HG03103 (cell line): Measurements from ENCODE around the gene SH3BP2.

Source experiments
- ATAC-seq: cut with Tn5 transposase; IDR thresholded peaks from one replicate; pipeline ENCODE4 v1.9.1; 2021; ENCODE audit warnings: low read depth; ENCODE audit not compliant: unreplicated experiment

SH3BP2 gene

DNA sequence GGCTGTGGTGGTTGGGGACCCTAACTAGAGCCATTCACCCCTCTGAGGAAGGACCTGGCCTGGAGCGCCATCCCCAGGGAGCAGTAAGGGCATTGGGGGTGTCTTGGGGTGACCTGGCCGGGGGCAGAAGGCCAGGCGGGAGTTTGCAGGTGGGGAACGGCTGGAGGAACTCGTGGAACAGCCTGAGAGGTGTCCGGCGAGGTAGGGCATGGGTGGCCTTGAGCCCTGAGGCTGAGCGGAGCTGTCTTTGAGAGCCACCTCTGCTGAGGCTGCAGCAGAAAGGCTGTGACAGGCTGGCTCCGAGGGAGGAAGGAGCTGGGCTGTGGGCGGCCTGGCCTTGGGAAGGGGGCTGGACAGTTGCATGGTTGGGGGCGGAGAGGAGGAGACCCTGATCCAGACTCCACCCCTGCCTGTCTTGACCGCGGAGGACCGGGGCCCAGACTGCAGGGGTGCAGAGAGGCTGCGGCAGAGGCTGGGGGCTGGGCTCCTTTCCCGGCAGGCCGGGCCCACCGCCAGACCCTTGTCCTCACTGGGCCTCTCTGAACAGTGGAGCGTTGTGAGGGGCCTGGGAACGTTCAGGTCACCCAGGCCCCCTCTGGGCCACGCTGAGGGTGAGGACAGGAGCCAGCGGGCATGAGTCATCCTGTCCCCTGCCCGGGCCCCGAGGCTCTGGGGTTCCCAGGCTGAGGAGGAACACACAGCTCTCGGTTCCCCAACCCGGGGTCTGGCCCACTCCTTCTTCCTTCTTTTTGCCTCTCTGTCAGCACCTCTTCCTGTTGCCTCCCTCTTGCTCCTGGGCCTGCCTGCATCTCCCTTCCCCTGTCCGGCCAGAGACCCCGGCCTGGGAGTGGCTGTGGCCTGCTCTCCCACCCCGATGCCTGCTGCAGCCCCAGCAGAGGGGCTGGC, 8.1 kb downstream of the SH3BP2 start:
- ATAC-seq: no peak

GRCh38 chr4:2802618-2803531, 10.0 kb downstream of the SH3BP2 start:
- ATAC-seq: no peak

GRCh38 chr4:2803624-2804448, 11.0 kb downstream of the SH3BP2 start:
- no peak for ATAC-seq

GRCh38 chr4:2804449-2804972, 11.6 kb downstream of the SH3BP2 start:
- ATAC-seq: no peak

- ATAC-seq: no peak
Measured at GRCh38 chr4:2804973-2805501, 12.2 kb downstream of the SH3BP2 start.

DNA sequence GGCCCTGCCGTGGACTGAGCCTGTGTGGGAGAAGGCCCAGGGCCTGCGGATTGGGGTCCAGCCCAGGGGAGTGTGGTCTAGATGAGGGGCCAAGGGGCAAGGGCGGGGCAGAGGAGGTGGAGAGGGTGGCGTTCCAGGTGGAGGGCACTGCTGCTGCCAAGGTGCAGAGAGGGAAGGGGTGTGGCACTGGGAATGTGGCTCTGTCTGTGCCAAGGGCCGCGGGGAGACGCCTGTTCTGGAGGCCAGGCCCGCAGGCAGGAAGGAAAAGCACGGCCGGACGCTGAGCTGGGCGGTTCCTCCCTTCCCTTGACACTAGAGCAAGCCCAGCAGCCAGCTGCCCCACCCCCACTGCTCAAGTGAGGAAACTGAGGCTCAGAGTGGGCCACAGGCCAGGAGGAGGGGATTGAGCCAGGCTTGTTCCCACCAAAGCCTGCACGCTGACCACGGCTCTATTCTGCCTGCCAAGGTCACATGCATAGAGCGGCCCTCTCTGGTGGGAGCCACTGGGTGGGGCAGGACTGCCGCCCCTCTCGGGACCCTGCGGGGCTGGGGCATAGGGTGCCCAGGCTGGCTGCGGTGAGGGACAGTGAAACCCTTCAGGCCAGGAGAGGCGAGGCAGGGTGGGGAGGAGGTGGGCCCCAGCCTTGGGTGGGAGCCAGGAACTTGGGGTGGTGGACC, 13.0 kb downstream of the SH3BP2 start:
- ATAC-seq: no peak

DNA sequence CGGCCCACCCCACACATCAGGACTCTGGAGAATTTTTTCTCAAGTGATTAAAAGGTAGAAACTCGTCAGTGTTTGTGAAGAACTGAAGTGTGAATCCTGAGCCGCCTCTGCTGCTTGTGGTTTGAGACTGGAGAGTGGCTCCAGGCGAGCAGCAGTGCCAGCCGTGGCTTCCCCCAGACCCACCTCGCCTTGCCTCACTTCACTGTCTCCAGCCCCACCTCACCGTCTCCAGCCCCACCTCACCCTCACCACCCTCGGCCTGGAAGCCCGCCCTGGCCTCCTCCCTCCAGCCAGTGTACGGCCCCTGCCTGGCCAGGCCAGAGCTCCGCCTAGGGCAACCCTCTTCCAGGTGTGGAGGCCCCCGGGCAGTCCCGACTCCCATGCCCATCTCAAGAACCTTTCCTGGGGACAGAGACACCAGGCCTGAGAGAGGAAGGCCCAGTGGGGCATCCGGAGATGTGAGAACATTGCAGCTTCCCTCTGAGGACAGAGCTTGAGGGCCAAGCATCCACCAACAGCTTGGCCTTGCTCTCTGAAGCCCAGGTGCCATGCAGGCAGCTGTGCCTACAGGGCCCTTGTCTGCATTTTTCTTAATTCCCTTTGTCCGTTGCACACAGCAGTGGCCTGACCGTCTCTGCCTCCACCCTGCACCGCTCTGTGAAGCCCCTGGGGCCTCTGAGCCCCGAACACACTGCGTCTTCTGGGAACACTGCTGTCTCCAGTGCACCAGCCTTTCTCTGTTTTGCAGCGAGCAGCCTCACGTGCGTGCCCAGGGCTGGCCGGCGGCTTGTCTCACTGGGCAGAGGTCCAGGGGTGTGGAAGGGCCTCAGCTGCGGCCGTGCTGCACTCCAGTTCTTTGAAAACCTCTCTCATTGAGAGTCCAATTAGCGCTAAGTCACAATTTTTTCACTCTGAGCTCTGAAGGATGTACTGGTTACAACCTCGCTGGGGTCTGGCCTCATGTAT, 13.8 kb downstream of the SH3BP2 start:
- no peak for ATAC-seq

DNA sequence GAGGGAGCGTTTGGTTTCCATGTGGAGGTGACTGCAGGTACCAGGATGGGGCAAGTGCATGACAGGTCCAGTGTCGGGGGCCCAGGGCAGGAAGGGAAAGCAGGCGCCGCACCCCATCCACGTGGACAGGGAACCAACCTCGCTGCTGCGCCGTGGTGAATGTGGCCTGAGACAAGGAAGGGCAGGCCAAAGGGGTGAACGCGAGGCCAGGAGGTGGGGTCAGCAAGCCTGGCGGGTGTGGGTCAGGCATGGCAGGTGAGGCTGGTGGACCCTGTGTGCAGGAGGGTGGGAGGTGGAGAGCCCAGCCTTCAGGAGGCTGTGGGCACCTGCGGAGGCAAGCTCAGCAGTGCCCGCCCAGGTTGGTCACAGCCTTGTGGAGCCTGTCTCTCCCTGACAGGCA, 14.7 kb downstream of the SH3BP2 start:
- ATAC-seq: no peak

GRCh38 chr4:2808001-2808400, 15.1 kb downstream of the SH3BP2 start:
- no peak for ATAC-seq

- no peak for ATAC-seq
Measured at GRCh38 chr4:2809610-2810180, 16.8 kb downstream of the SH3BP2 start.

DNA sequence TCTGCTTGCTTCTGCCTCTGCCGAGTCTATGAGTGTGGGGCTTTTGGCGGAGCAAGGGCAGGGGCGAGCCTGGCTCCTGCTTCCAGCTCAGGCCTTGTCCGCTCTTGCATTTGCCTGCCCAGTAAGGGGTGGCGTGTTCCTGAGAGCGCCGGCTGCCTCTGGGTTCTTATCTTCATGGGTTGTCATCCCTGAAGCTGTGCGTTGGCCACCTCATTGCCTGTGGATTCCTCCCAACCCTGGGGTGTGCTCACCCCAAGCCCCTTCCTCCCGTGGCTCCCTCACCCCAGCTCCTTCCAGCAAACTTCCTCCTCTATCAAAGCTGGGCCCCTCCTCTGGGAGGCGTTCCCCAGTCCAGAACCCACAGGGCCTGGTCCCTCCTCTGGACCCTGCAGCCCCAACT, 17.5 kb downstream of the SH3BP2 start:
- no peak for ATAC-seq

- ATAC-seq: peak; percentile 39
Measured at GRCh38 chr4:2811830-2812611, 19.1 kb downstream of the SH3BP2 start.

GRCh38 chr4:2812612-2813354, 19.9 kb downstream of the SH3BP2 start:
- ATAC-seq: no peak

- ATAC-seq: no peak
Measured at GRCh38 chr4:2813446-2814405, 20.8 kb downstream of the SH3BP2 start.

GRCh38 chr4:2814627-2815270, 21.9 kb downstream of the SH3BP2 start:
- no peak for ATAC-seq
